GM19193 (cell line): ENCODE data around the gene TNS1.

Experiments
- POLR2A ChIP-seq: IDR thresholded peaks from 4 replicates; pipeline ENCODE4 v1.6.1; 2011; ENCODE audit not compliant: insufficient read depth, insufficient read length; ENCODE audit errors: extremely low read depth

The TNS1 gene

GRCh38 chr2:217986256-217986961 lies 16.4 kb downstream of the TNS1 start:
- TF ChIP-seq POLR2A, result no peak

- TF ChIP-seq POLR2A, result no peak
Measured at GRCh38 chr2:217983276-217984233, 19.2 kb downstream of the TNS1 start.

- TF ChIP-seq POLR2A, result no peak
Measured at GRCh38 chr2:217981971-217982370, 20.8 kb downstream of the TNS1 start.

- no peak for TF ChIP-seq POLR2A
Measured at GRCh38 chr2:217981084-217981730, 21.6 kb downstream of the TNS1 start.

GRCh38 chr2:217980591-217980990 lies 22.2 kb downstream of the TNS1 start:
- no peak for TF ChIP-seq POLR2A

GRCh38 chr2:217980036-217980435 lies 22.8 kb downstream of the TNS1 start:
- no peak for TF ChIP-seq POLR2A

- no peak for TF ChIP-seq POLR2A
Measured at GRCh38 chr2:217979151-217979811, 23.5 kb downstream of the TNS1 start.

- TF ChIP-seq POLR2A, result no peak
Measured at GRCh38 chr2:217978536-217979150, 24.2 kb downstream of the TNS1 start.

GRCh38 chr2:217977840-217978535 lies 24.8 kb downstream of the TNS1 start:
- TF ChIP-seq POLR2A, result no peak

GRCh38 chr2:217976301-217976700 lies 26.5 kb downstream of the TNS1 start:
- TF ChIP-seq POLR2A, result no peak

- TF ChIP-seq POLR2A, result no peak
Measured at GRCh38 chr2:217975626-217976025, 27.2 kb downstream of the TNS1 start.

GRCh38 chr2:217974389-217975005 lies 28.3 kb downstream of the TNS1 start:
- TF ChIP-seq POLR2A, result no peak

GRCh38 chr2:217973008-217973787 lies 29.6 kb downstream of the TNS1 start:
- TF ChIP-seq POLR2A, result no peak
